ENCODE results near the gene AMOTL2.

Gene AMOTL2

DNA sequence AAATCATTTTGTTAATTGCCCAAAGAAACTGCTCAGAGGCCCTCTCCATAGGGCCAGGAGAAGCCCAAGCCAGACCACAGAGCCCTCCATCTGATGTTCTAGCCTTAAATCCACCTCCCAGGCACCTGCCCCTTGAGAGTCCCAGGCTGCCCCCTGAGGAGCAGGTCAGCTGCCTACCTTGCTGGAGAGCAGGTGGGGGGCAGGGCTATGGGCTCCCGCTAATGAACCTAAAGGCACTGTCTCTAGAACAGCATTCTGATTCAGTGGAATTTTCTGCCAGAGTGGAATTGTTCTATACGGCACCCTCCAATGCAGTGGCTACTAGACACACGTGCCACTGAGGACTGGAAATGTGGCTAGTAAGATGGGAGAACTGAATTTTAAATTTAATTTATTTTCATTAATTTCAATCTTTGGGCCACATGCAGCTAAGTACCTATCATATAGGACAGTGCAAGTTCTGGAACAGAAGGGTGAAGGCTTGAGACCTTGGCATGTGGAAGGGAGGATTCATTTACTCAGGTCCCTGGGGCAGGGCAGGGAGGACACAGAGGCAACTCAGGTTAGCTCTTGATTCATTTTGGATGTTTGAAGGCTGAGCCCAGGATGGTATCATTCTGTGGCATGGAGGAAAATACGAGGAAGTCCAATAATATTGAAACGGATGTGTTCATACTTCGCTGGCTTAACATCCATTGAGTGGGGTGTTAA lies 11.4 kb downstream of the AMOTL2 start:
- TF ChIP-seq CEBPB (IDR thresholded peaks at IDR 0.05) (no peak), ZBTB7A (IDR thresholded peaks at IDR 0.05; ENCODE audit: low read depth) (no peak), EP300 (IDR thresholded peaks at IDR 0.05; ENCODE audit: borderline replicate concordance) (no peak), TCF12 (IDR thresholded peaks at IDR 0.05; ENCODE audit: low read depth) (no peak), EGR1 (IDR thresholded peaks at IDR 0.05) (no peak), RAD21 (IDR thresholded peaks at IDR 0.05; ENCODE audit: low read depth) (no peak)
- TF ChIP-seq, protein P1, sequence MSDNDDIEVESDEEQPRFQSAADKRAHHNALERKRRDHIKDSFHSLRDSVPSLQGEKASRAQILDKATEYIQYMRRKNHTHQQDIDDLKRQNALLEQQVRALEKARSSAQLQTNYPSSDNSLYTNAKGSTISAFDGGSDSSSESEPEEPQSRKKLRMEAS (IDR thresholded peaks at IDR 0.05) = no peak

DNA sequence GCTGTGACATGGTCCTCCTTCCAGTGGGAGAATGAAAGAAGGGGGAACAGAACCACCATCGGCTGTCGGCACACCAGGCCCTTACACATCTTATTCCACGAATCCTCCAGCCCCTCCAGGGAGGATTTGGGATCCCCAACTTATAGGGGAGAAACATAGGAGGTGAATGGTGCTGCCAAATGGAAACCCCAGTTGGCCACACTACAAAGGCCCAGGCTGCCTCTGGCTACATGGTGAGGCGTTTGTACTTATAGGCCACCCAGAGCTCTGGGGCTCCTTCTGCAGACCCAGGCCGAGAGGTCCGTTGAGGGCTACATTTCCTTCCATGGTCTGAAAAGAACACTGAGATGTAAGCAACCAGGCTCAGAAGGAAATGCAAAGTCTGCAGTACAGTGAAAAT lies 12.0 kb downstream of the AMOTL2 start:
- no peak for TF ChIP-seq ZBTB7A (IDR thresholded peaks at IDR 0.05; ENCODE audit: low read depth)
- TF ChIP-seq, protein P1 (IDR thresholded peaks at IDR 0.05) = no peak
- TF ChIP-seq TAF1 (IDR thresholded peaks at IDR 0.05; ENCODE audit: low read depth) = no peak
- no peak for TF ChIP-seq FOXM1 (IDR thresholded peaks at IDR 0.05; ENCODE audit: borderline replicate concordance, low read depth)
- TF ChIP-seq RAD21 (IDR thresholded peaks at IDR 0.05; ENCODE audit: low read depth) = no peak
- no peak; the same call in 1 of the 2 replicates for TF ChIP-seq TCF12 (IDR thresholded peaks at IDR 0.05; ENCODE audit: low read depth)
- no peak for TF ChIP-seq NFIC (IDR thresholded peaks at IDR 0.05)
- no peak for TF ChIP-seq EGR1 (IDR thresholded peaks at IDR 0.05)
- TF ChIP-seq YY1 (IDR thresholded peaks at IDR 0.05; ENCODE audit: low read depth) = no peak
- TF ChIP-seq, protein P2, sequence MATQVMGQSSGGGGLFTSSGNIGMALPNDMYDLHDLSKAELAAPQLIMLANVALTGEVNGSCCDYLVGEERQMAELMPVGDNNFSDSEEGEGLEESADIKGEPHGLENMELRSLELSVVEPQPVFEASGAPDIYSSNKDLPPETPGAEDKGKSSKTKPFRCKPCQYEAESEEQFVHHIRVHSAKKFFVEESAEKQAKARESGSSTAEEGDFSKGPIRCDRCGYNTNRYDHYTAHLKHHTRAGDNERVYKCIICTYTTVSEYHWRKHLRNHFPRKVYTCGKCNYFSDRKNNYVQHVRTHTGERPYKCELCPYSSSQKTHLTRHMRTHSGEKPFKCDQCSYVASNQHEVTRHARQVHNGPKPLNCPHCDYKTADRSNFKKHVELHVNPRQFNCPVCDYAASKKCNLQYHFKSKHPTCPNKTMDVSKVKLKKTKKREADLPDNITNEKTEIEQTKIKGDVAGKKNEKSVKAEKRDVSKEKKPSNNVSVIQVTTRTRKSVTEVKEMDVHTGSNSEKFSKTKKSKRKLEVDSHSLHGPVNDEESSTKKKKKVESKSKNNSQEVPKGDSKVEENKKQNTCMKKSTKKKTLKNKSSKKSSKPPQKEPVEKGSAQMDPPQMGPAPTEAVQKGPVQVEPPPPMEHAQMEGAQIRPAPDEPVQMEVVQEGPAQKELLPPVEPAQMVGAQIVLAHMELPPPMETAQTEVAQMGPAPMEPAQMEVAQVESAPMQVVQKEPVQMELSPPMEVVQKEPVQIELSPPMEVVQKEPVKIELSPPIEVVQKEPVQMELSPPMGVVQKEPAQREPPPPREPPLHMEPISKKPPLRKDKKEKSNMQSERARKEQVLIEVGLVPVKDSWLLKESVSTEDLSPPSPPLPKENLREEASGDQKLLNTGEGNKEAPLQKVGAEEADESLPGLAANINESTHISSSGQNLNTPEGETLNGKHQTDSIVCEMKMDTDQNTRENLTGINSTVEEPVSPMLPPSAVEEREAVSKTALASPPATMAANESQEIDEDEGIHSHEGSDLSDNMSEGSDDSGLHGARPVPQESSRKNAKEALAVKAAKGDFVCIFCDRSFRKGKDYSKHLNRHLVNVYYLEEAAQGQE (IDR thresholded peaks at IDR 0.05; ENCODE audit: low read depth) = no peak
- TF ChIP-seq, protein P3, sequence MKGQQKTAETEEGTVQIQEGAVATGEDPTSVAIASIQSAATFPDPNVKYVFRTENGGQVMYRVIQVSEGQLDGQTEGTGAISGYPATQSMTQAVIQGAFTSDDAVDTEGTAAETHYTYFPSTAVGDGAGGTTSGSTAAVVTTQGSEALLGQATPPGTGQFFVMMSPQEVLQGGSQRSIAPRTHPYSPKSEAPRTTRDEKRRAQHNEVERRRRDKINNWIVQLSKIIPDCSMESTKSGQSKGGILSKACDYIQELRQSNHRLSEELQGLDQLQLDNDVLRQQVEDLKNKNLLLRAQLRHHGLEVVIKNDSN (IDR thresholded peaks at IDR 0.05) = no peak
- TF ChIP-seq CREB1 (IDR thresholded peaks at IDR 0.05; ENCODE audit: low read depth) = no peak
- no peak for TF ChIP-seq TEAD4 (IDR thresholded peaks at IDR 0.05)
- TF ChIP-seq EP300 (IDR thresholded peaks at IDR 0.05; ENCODE audit: borderline replicate concordance) = no peak
- no peak for TF ChIP-seq CEBPB (IDR thresholded peaks at IDR 0.05)

DNA sequence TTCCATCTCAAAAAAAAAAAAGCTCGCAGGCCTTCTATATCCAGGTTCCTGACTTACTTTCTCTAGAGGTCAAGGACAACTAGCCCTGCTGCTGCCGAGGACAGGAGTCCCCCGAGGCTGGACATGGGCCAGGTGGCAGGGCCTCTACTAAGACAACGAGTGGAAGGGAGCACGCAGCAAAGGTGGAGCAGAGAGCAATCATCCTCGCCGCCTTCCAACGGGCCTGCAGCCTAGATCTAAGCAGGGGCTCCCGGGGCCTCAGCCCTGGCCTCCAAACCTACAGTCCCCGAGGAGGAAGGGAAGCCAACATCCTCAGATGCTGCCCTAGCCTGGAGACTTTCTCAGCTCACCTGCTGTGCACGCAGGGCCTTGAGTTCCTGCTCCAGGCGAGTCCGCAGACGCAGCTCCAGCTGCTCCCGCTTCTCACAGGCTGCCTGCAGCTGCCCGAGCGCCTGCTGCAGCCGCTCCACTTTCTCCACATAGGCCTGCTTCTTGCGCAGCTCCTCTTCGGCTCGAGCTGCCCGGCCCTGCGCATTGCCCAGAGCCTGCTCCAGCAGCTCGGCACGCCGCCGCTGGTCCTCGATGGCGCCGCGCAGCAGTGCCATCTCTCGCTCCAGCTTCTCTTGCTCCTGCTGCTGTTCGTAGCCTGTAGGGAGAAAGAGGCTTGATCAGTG lies 12.9 kb downstream of the AMOTL2 start:
- TF ChIP-seq NFIC (IDR thresholded peaks at IDR 0.05) = no peak
- TF ChIP-seq TAF1 (IDR thresholded peaks at IDR 0.05; ENCODE audit: low read depth) = no peak

DNA sequence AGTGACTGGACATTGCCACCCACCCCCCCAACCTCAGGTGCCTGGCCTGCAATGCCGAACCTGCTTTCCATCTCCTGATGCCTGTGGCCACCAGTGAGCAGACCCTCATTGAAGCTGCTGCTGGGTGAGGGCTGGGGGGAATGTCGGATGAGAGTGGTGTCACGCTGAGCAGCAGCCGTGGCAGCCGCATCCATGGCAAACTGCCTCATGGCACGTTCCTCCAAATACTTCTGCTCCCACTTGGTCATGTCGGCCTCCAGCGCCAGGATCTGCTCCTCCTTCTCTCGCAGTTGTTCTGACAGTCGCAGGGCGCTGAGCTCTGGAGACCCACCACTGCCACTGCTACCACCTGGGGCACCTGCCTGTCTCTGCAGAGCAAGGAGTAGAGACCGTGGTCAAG lies 14.2 kb downstream of the AMOTL2 start:
- TF ChIP-seq FOXM1 (IDR thresholded peaks at IDR 0.05; ENCODE audit: borderline replicate concordance, low read depth) (no peak), TEAD4 (IDR thresholded peaks at IDR 0.05) (no peak; the same call in 1 of the 2 replicates), NFIC (IDR thresholded peaks at IDR 0.05) (no peak), EP300 (IDR thresholded peaks at IDR 0.05; ENCODE audit: borderline replicate concordance) (0 out of 2 replicates have a peak, but pooled peaks have one; percentile 15)

DNA sequence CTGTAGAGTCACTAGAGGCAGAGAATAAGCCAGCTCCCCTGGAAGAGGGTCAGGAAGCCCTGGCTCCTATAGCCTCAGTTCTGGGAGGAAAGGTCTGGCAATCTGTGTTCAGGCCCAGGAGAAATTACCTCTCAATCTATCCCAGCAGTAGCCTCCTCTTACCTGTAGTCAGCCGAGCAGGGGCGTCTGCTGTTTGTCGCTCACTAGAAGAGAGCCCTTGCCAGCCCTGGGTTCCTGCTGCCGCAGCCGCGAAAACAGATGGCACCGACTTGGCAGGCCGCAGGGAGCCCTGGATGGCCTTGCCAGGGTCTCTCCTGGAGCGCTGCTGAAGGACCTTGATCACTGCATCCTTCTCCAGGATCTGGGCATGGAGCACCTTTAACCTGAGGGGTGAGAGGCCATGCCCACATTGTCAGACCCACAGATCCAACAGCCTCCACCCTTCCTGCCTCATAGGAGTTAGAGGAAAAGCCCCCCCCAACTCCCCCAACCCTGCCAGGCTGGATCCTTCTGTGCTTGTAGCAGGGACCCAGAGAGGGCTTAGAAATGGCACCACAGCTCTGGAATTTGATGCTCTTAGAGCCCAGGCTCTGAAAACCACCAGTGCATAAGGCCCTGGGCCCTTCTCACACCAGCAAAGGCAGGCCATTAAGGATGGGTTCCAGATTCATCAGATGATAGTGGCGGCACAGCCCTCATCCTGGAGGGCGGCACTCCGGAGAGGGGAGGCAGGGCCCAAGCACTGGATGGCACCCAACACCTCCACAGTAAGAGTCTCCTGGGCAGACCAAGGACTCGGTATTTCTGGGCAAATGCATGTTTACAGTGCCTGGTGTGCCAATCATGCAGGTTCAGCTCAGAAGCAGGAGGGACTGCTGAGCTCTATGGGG lies 14.9 kb downstream of the AMOTL2 start:
- TF ChIP-seq CREB1 (IDR thresholded peaks at IDR 0.05; ENCODE audit: low read depth) (no peak), ZBTB7A (IDR thresholded peaks at IDR 0.05; ENCODE audit: low read depth) (no peak), YY1 (IDR thresholded peaks at IDR 0.05; ENCODE audit: low read depth) (no peak), NFIC (IDR thresholded peaks at IDR 0.05) (no peak), EP300 (IDR thresholded peaks at IDR 0.05; ENCODE audit: borderline replicate concordance) (no peak), EGR1 (IDR thresholded peaks at IDR 0.05) (no peak), TEAD4 (IDR thresholded peaks at IDR 0.05) (no peak), TAF1 (IDR thresholded peaks at IDR 0.05; ENCODE audit: low read depth) (no peak)
- TF ChIP-seq, protein P1 (IDR thresholded peaks at IDR 0.05) = no peak

DNA sequence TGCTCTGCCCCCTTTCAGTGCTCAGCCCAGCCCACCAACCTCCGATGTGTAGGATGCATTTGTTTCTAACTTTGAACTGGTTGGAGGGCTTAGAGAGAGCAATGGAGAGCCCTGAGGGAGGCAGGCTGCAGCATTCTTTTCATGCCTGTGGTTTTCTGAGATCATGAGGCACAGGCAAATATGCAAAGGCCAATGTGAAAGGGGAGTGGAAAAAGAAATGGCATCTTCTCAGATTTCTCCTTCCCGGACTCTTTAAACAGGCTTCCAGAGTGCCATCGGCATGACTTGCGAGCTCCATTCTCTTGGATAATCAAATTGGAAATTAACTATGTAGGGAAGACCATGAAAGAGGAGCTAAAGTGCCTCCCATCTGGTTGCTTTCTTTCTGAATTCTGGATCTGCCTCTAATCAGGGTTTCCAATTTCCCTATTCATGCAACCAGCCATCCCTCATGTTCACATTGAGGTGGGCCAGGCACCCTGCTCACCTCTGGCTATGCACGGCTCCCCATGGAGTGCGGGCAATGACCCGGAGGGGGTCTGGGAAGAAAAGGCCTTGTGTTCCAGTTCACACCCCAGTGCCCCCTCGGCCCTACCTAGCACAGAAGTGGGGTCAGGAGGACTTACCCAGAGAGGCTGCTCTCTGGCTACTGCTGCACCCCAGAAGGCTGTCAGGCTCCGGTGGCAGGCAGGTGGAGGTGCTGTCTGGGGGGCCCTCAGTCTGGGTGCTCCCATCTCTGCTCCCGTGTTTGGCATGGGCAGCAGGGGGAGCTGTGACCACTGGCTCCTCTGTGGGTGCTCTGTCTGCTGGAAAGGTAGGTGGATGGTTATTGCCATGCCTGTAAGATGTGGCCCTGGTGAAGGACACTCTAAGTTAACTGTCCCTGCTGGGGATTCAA lies 16.1 kb downstream of the AMOTL2 start:
- TF ChIP-seq EGR1 (IDR thresholded peaks at IDR 0.05) (no peak), CREB1 (IDR thresholded peaks at IDR 0.05; ENCODE audit: low read depth) (no peak), TCF12 (IDR thresholded peaks at IDR 0.05; ENCODE audit: low read depth) (peak; percentile 94), EP300 (IDR thresholded peaks at IDR 0.05; ENCODE audit: borderline replicate concordance) (peak; percentile 97), ZBTB7A (IDR thresholded peaks at IDR 0.05; ENCODE audit: low read depth) (peak; percentile 92), YY1 (IDR thresholded peaks at IDR 0.05; ENCODE audit: low read depth) (peak; percentile 9; the same call in 1 of the 2 replicates), TEAD4 (IDR thresholded peaks at IDR 0.05) (peak; percentile 99), NFIC (IDR thresholded peaks at IDR 0.05) (peak; percentile 57), FOXM1 (IDR thresholded peaks at IDR 0.05; ENCODE audit: borderline replicate concordance, low read depth) (peak; percentile 92), RAD21 (IDR thresholded peaks at IDR 0.05; ENCODE audit: low read depth) (peak; percentile 48; the same call in 1 of the 2 replicates), TAF1 (IDR thresholded peaks at IDR 0.05; ENCODE audit: low read depth) (no peak), CEBPB (IDR thresholded peaks at IDR 0.05) (no peak)
- TF ChIP-seq, protein P2 (IDR thresholded peaks at IDR 0.05; ENCODE audit: low read depth) = no peak
- TF ChIP-seq, protein P3 (IDR thresholded peaks at IDR 0.05) = peak; percentile 61
- TF ChIP-seq, protein P1 (IDR thresholded peaks at IDR 0.05) = no peak; the same call in 1 of the 2 replicates
